ENCODE data around the gene NSUN7. TPM values are rescaled to one million over a fixed set of nuclear protein-coding genes. Genes with fewer than 3 reads are reported as not detected.

Gene NSUN7
- total RNA-seq, 1 experiment from 2014 or later: 19.6 TPM

- intact Hi-C loops (cut with micrococcal nuclease; ENCODE audit: unreplicated experiment): no loop called here
- no peak for DNase-seq
- H3K36me3 ChIP-seq (ENCODE audit: control insufficient read depth, insufficient read depth, low read length): peaks cover 3% of the 10 kb centered on the region; the same call in 1 of the 2 replicates
- H3K9me3 ChIP-seq: no peaks in the 10 kb centered on the region
- H3K36me3 Mint-ChIP-seq (ENCODE audit: insufficient read depth, unreplicated experiment): peaks cover 45% of the 10 kb centered on the region
- peaks cover 6% of the 10 kb centered on the region for H3K4me1 Mint-ChIP-seq (ENCODE audit: low read depth, unreplicated experiment)
- no peaks in the 10 kb centered on the region for H3K27me3 ChIP-seq (replicated peaks; ENCODE audit: control insufficient read depth, insufficient read depth, low read length)
- no peak overlapping the region for H3K4me3 ChIP-seq (ENCODE audit: low read depth, low read length)
- H3K4me1 ChIP-seq: no peaks in the 10 kb centered on the region
- no peaks in the 10 kb centered on the region for H3K27me3 Mint-ChIP-seq (ENCODE audit: insufficient read depth, unreplicated experiment)
- ChIA-PET POLR2A (no interaction called here), CTCF (interaction anchor here (0.9 kb wide), 1 partner anchor 10 kb away, joined by 3 read pairs; no protein-coding TSS in a partner anchor)
- H3K9me3 Mint-ChIP-seq (ENCODE audit: unreplicated experiment): no peaks in the 10 kb centered on the region
- TF ChIP-seq CTCF (IDR thresholded peaks at IDR 0.05; ENCODE audit: insufficient read depth in 1 of 2, low read depth in 1 of 2, low read length in 1 of 2, severe bottlenecking in 1 of 2, unreplicated experiment in 1 of 2): no peak
- H3K4me3 Mint-ChIP-seq (ENCODE audit: unreplicated experiment): no peak overlapping the region
- H3K27ac Mint-ChIP-seq (ENCODE audit: unreplicated experiment): no peak overlapping the region
- BruUV-seq (replicated peaks): no TSS peak
These were observed 81.6 kb downstream of the NSUN7 start for GRCh38 chr4:40831146-40831907.

- Histone ChIP-seq H3K27me3 (replicated peaks; ENCODE audit: control insufficient read depth, insufficient read depth, low read length) (no peaks in the 10 kb centered on the region), H3K4me3 (ENCODE audit: low read depth, low read length) (no peak overlapping the region), H3K9me3 (no peaks in the 10 kb centered on the region), H3K36me3 (ENCODE audit: control insufficient read depth, insufficient read depth, low read length) (peaks cover 3% of the 10 kb centered on the region; the same call in 1 of the 2 replicates), H3K4me1 (no peaks in the 10 kb centered on the region)
- H3K9me3 Mint-ChIP-seq (ENCODE audit: unreplicated experiment): no peaks in the 10 kb centered on the region
- no peak for TF ChIP-seq CTCF (IDR thresholded peaks at IDR 0.05; ENCODE audit: insufficient read depth in 1 of 2, low read depth in 1 of 2, low read length in 1 of 2, severe bottlenecking in 1 of 2, unreplicated experiment in 1 of 2)
- peaks cover 45% of the 10 kb centered on the region for H3K36me3 Mint-ChIP-seq (ENCODE audit: insufficient read depth, unreplicated experiment)
- H3K27me3 Mint-ChIP-seq (ENCODE audit: insufficient read depth, unreplicated experiment): no peaks in the 10 kb centered on the region
- ChIA-PET POLR2A (no interaction called here), CTCF (interaction anchor here (0.9 kb wide), 1 partner anchor 9 kb away, joined by 3 read pairs; no protein-coding TSS in a partner anchor)
- BruUV-seq (replicated peaks): no TSS peak
- H3K27ac Mint-ChIP-seq (ENCODE audit: unreplicated experiment): no peak overlapping the region
- peaks cover 6% of the 10 kb centered on the region for H3K4me1 Mint-ChIP-seq (ENCODE audit: low read depth, unreplicated experiment)
- no peak overlapping the region for H3K4me3 Mint-ChIP-seq (ENCODE audit: unreplicated experiment)
- no peak for DNase-seq
- intact Hi-C loops (cut with micrococcal nuclease; ENCODE audit: unreplicated experiment): no loop called here
These were observed 82.4 kb downstream of the NSUN7 start for GRCh38 chr4:40832175-40832574.

GRCh38 chr4:40833212-40833611 lies 83.5 kb downstream of the NSUN7 start:
- no peaks in the 10 kb centered on the region for H3K27me3 Mint-ChIP-seq (ENCODE audit: insufficient read depth, unreplicated experiment)
- H3K4me1 ChIP-seq: no peaks in the 10 kb centered on the region
- H3K4me3 Mint-ChIP-seq (ENCODE audit: unreplicated experiment): no peak overlapping the region
- intact Hi-C loops (cut with micrococcal nuclease; ENCODE audit: unreplicated experiment): no loop called here
- no peak for TF ChIP-seq CTCF (IDR thresholded peaks at IDR 0.05; ENCODE audit: insufficient read depth in 1 of 2, low read depth in 1 of 2, low read length in 1 of 2, severe bottlenecking in 1 of 2, unreplicated experiment in 1 of 2)
- ChIA-PET POLR2A (no interaction called here), CTCF (no interaction called here)
- no peak for DNase-seq
- H3K4me1 Mint-ChIP-seq (ENCODE audit: low read depth, unreplicated experiment): peaks cover 6% of the 10 kb centered on the region
- H3K27ac Mint-ChIP-seq (ENCODE audit: unreplicated experiment): no peak overlapping the region
- H3K36me3 Mint-ChIP-seq (ENCODE audit: insufficient read depth, unreplicated experiment): peaks cover 41% of the 10 kb centered on the region
- H3K9me3 Mint-ChIP-seq (ENCODE audit: unreplicated experiment): no peaks in the 10 kb centered on the region
- no TSS peak for BruUV-seq (replicated peaks)
- H3K4me3 ChIP-seq (ENCODE audit: low read depth, low read length): no peak overlapping the region
- H3K36me3 ChIP-seq (ENCODE audit: control insufficient read depth, insufficient read depth, low read length): peaks cover 2% of the 10 kb centered on the region; the same call in 1 of the 2 replicates
- no peaks in the 10 kb centered on the region for H3K27me3 ChIP-seq (replicated peaks; ENCODE audit: control insufficient read depth, insufficient read depth, low read length)
- no peaks in the 10 kb centered on the region for H3K9me3 ChIP-seq

All from Caco-2 (cell line).